ENCODE data around the gene GNG8.
"Not testable (repeated sequence)": the region's sequence is repeated elsewhere in the genome, so short reads cannot be mapped to it uniquely, and the experiment has no call there.

The GNG8 gene

GRCh38 chr19:46646402-46646801, 10.4 kb upstream of the GNG8 start:
- DNase-seq (ENCODE audit: low read depth, low spot score) = no peak

GRCh38 chr19:46644720-46645119, 8.7 kb upstream of the GNG8 start:
- DNase-seq (ENCODE audit: low read depth, low spot score) = no peak

GRCh38 chr19:46640656-46641055, 4.7 kb upstream of the GNG8 start:
- DNase-seq (ENCODE audit: low read depth, low spot score) = no peak

- no peak for DNase-seq (ENCODE audit: low read depth, low spot score)
Observed at GRCh38 chr19:46639358-46640182, 3.6 kb upstream of the GNG8 start.

- no peak for DNase-seq (ENCODE audit: low read depth, low spot score)
Observed at GRCh38 chr19:46637224-46637623, 1.2 kb upstream of the GNG8 start.

- DNase-seq (ENCODE audit: low read depth, low spot score) = no peak
Observed at GRCh38 chr19:46634656-46635218, 1.3 kb downstream of the GNG8 start.

GRCh38 chr19:46634045-46634655, 1.9 kb downstream of the GNG8 start:
- DNase-seq (ENCODE audit: low read depth, low spot score) = no peak

- no peak for DNase-seq (ENCODE audit: low read depth, low spot score)
Observed at GRCh38 chr19:46633130-46633529, 2.9 kb downstream of the GNG8 start.

GRCh38 chr19:46631481-46631880, 4.5 kb downstream of the GNG8 start:
- no peak for DNase-seq (ENCODE audit: low read depth, low spot score)

- no peak for DNase-seq (ENCODE audit: low read depth, low spot score)
Observed at GRCh38 chr19:46630586-46631205, 5.3 kb downstream of the GNG8 start.

- no peak for DNase-seq (ENCODE audit: low read depth, low spot score)
Observed at GRCh38 chr19:46629546-46630025, 6.4 kb downstream of the GNG8 start.

- not testable (repeated sequence) for DNase-seq (ENCODE audit: low read depth, low spot score)
Observed at GRCh38 chr19:46628970-46629369, 7.0 kb downstream of the GNG8 start.

GRCh38 chr19:46626446-46626845, 9.6 kb downstream of the GNG8 start:
- DNase-seq (ENCODE audit: low read depth, low spot score) = no peak

GRCh38 chr19:46625731-46626130, 10.3 kb downstream of the GNG8 start:
- no peak for DNase-seq (ENCODE audit: low read depth, low spot score)

GRCh38 chr19:46624958-46625661, 10.9 kb downstream of the GNG8 start, which contains the start of gene PTGIR:
Gene PTGIR, minus strand, starts transcription at chr19:46625089. Its CDS starts 864 bp downstream, at chr19:46624225.
- no peak for DNase-seq (ENCODE audit: low read depth, low spot score)

GRCh38 chr19:46623915-46624502, 12.0 kb downstream of the GNG8 start:
- no peak for DNase-seq (ENCODE audit: low read depth, low spot score)

GRCh38 chr19:46622118-46622446, 13.9 kb downstream of the GNG8 start:
- no peak for DNase-seq (ENCODE audit: low read depth, low spot score)

GRCh38 chr19:46621191-46622117, 14.5 kb downstream of the GNG8 start:
- DNase-seq (ENCODE audit: low read depth, low spot score) = no peak

- no peak for DNase-seq (ENCODE audit: low read depth, low spot score)
Observed at GRCh38 chr19:46620716-46621115, 15.3 kb downstream of the GNG8 start.

GRCh38 chr19:46620267-46620666, 15.7 kb downstream of the GNG8 start:
- no peak for DNase-seq (ENCODE audit: low read depth, low spot score)

Measured in iPS DF 19.7 (cell line).